Thyroid gland (tissue), 4 donors: ENCODE measurements around the gene FHDC1. TPM values are rescaled to one million over a fixed set of nuclear protein-coding genes. Genes with fewer than 3 reads are reported as not detected.
A peak's percentile ranks its signal among the peaks of the same experiment; 100 is the strongest.

Experiments
- DNase-seq, 2 donors: peaks; one replicate each; pipeline ENCODE4 v3.0.0-alpha.2; 2019
- H3K27ac ChIP-seq, 3 donors: fragments of 200-600 bp; sonication (generic); 1 replicate in 2 of 3; 2 replicates in 1 of 3; pipeline ENCODE4 v1.5.1; 2016 to 2019; ENCODE audit warnings: mild to moderate bottlenecking in 1 of 3, moderate library complexity in 1 of 3
- H3K27me3 ChIP-seq: fragments of 200-600 bp; sonication (generic); one replicate; pipeline ENCODE4 v1.5.1; 2019
- H3K36me3 ChIP-seq, 2 donors: fragments of 200-600 bp; sonication (generic); one replicate each; pipeline ENCODE4 v1.5.1; 2016 to 2019
- H3K4me1 ChIP-seq, 2 donors: fragments of 200-600 bp; sonication (generic); one replicate each; pipeline ENCODE4 v1.5.1; 2017 to 2019
- H3K4me3 ChIP-seq, 3 donors: fragments of 200-600 bp; sonication (generic); replicated peaks in 1 of 3; 1 replicate in 2 of 3; 2 replicates in 1 of 3; pipeline ENCODE4 v1.5.1; 2016; ENCODE audit warnings: mild to moderate bottlenecking in 1 of 3
- H3K9me3 ChIP-seq: fragments of 200-600 bp; sonication (generic); one replicate; pipeline ENCODE4 v1.5.1; 2017
- CTCF ChIP-seq, 6 experiments: fragments of 200-600 bp in 3 of 6; fragments of 450-650 bp in 3 of 6; sonication (generic) in 3 of 6; IDR thresholded peaks; one replicate each; pipeline ENCODE4 v1.5.1; 2016 to 2019; ENCODE audit warnings: antibody characterized with exemption in 6 of 6, mild to moderate bottlenecking in 2 of 6, inconsistent platforms in 1 of 6, moderate library complexity in 1 of 6
- POLR2A ChIP-seq, 2 donors: fragments of 450-650 bp; IDR thresholded peaks; one replicate each; pipeline ENCODE4 v1.6.1; 2017; ENCODE audit warnings: antibody characterized with exemption in 2 of 2, mild to moderate bottlenecking in 2 of 2, moderate library complexity in 1 of 2
- WGBS, 2 donors: methylation state at CpG; one replicate each; pipeline ENCODE4 v1.1.5; 2017; 5-methylcytosine and 5-hydroxymethylcytosine counted together
- intact Hi-C: fragments of 100-400 bp; cut with DNase I; formaldehyde crosslinking; loops from one replicate; pipeline ENCODE4 v1.15.1; 2023
- total RNA-seq, 4 donors: library from RNA; depleted of rRNA; stranded (reverse); fragments of >200 nt; gene quantifications; one replicate each; pipeline ENCODE4 v1.2.3, GENCODE V29; 2016

Gene FHDC1
- total RNA-seq, 4 donors from 2014 or later, result 12.4 to 26.2 (median 18.3) TPM

- intact Hi-C loops, result no loop called here
- H3K9me3 ChIP-seq, result no peaks in the 10 kb centered on the region
- H3K36me3 ChIP-seq, result no peaks in the 10 kb centered on the region
- no peak for TF ChIP-seq CTCF (IDR thresholded peaks at IDR 0.05)
- TF ChIP-seq POLR2A (IDR thresholded peaks at IDR 0.05), result no peak
- WGBS, 2 donors, result 60 to 72% methylated on average over 4 of the region's 4 CpGs
- H3K4me1 ChIP-seq, result no peaks in the 10 kb centered on the region
- H3K27me3 ChIP-seq, result no peaks in the 10 kb centered on the region
- DNase-seq, result peak in 1 of 2 donors; percentile 9
- H3K4me3 ChIP-seq, result no peak overlapping the region
- no peak overlapping the region for H3K27ac ChIP-seq
These were observed 26.2 kb upstream of the FHDC1 start for GRCh38 chr4:152909901-152910300.

- peak in 3 of 6 experiments; percentile 25 to 32 (median 26) for TF ChIP-seq CTCF (IDR thresholded peaks at IDR 0.05)
- TF ChIP-seq POLR2A (IDR thresholded peaks at IDR 0.05), result no peak
- no peaks in the 10 kb centered on the region for H3K9me3 ChIP-seq
- no peaks in the 10 kb centered on the region for H3K4me1 ChIP-seq
- intact Hi-C loops, result no loop called here
- no peak overlapping the region for H3K4me3 ChIP-seq
- H3K27me3 ChIP-seq, result no peaks in the 10 kb centered on the region
- whole genome bisulfite sequencing, 2 donors, result 72 to 93% methylated on average over 3 of the region's 3 CpGs
- no peak overlapping the region for H3K27ac ChIP-seq
- no peaks in the 10 kb centered on the region for H3K36me3 ChIP-seq
- DNase-seq, result no peak
These were observed 25.6 kb upstream of the FHDC1 start for GRCh38 chr4:152910521-152910920.

- DNase-seq, result peak; percentile 61 to 62
- Histone ChIP-seq H3K4me1 (peaks cover 12 to 16% of the 10 kb centered on the region in 2 donors), H3K27ac (peak overlapping the region; percentile 62 to 89 (median 84)), H3K4me3 (no peak overlapping the region), H3K27me3 (no peaks in the 10 kb centered on the region), H3K36me3 (no peaks in the 10 kb centered on the region), H3K9me3 (no peaks in the 10 kb centered on the region)
- TF ChIP-seq POLR2A (IDR thresholded peaks at IDR 0.05) (no peak), CTCF (IDR thresholded peaks at IDR 0.05) (no peak)
- WGBS, 2 donors, result 33 to 50% methylated on average over 3 of the region's 3 CpGs
- intact Hi-C loops, result no loop called here
These were observed 18.4 kb upstream of the FHDC1 start for GRCh38 chr4:152917543-152918395.

GRCh38 chr4:152919826-152920225 is 16.3 kb upstream of the FHDC1 start:
- Histone ChIP-seq H3K27ac (no peak overlapping the region), H3K4me1 (peaks cover 12 to 16% of the 10 kb centered on the region in 2 donors), H3K9me3 (no peaks in the 10 kb centered on the region), H3K27me3 (no peaks in the 10 kb centered on the region), H3K36me3 (no peaks in the 10 kb centered on the region), H3K4me3 (no peak overlapping the region)
- no peak for DNase-seq
- no peak for TF ChIP-seq CTCF (IDR thresholded peaks at IDR 0.05)
- TF ChIP-seq POLR2A (IDR thresholded peaks at IDR 0.05), result no peak
- 95 to 96% methylated on average over 2 of the region's 2 CpGs for WGBS, 2 donors
- intact Hi-C loops, result no loop called here

- peaks cover 12 to 16% of the 10 kb centered on the region in 2 donors for H3K4me1 ChIP-seq
- TF ChIP-seq CTCF (IDR thresholded peaks at IDR 0.05) (no peak), POLR2A (IDR thresholded peaks at IDR 0.05) (no peak)
- H3K4me3 ChIP-seq, result no peak overlapping the region
- intact Hi-C loops, result no loop called here
- WGBS, 2 donors, result 43 to 67% methylated on average over 1 of the region's 1 CpG
- no peaks in the 10 kb centered on the region for H3K27me3 ChIP-seq
- no peak overlapping the region for H3K27ac ChIP-seq
- H3K9me3 ChIP-seq, result no peaks in the 10 kb centered on the region
- DNase-seq, result no peak
- H3K36me3 ChIP-seq, result no peaks in the 10 kb centered on the region
These were observed 15.4 kb upstream of the FHDC1 start for GRCh38 chr4:152920768-152921167.
